ENCODE data around the gene CISD3.

The CISD3 gene

GRCh38 chr17:38746004-38746848 lies 16.1 kb downstream of the CISD3 start:
- DNase-seq = no peak

GRCh38 chr17:38746849-38747462 lies 16.8 kb downstream of the CISD3 start:
- peak; percentile 38 for DNase-seq

GRCh38 chr17:38747463-38748148 lies 17.5 kb downstream of the CISD3 start:
- peak; percentile 46 for DNase-seq

GRCh38 chr17:38748149-38748891 lies 18.2 kb downstream of the CISD3 start, which contains the start of gene PCGF2:
Gene PCGF2 (minus strand): TSS chr17:38748336. CDS start chr17:38740402, 7,934 bp downstream.
- peak; percentile 28 for DNase-seq

GRCh38 chr17:38748892-38749222 lies 18.7 kb downstream of the CISD3 start:
- DNase-seq = no peak

- DNase-seq = peak; percentile 49
Observed at GRCh38 chr17:38749223-38750043, 19.3 kb downstream of the CISD3 start.

- DNase-seq = no peak
Observed at GRCh38 chr17:38750044-38750311, 19.8 kb downstream of the CISD3 start.

GRCh38 chr17:38750312-38751121 lies 20.4 kb downstream of the CISD3 start:
- peak; percentile 61 for DNase-seq

GRCh38 chr17:38751144-38751807 lies 21.1 kb downstream of the CISD3 start:
- no peak for DNase-seq

- DNase-seq = peak; percentile 84
Observed at GRCh38 chr17:38751808-38752307, 21.7 kb downstream of the CISD3 start.

- peak; percentile 99 for DNase-seq
Observed at GRCh38 chr17:38752308-38753070, 22.3 kb downstream of the CISD3 start, which contains the start of gene PSMB3. Gene PSMB3 (plus strand): TSS chr17:38752741. CDS start chr17:38752827, 86 bp downstream.

- DNase-seq = no peak
Observed at GRCh38 chr17:38753071-38753506, 22.9 kb downstream of the CISD3 start.

- peak; percentile 30 for DNase-seq
Observed at GRCh38 chr17:38761612-38762011, 31.5 kb downstream of the CISD3 start.

- DNase-seq = no peak
Observed at GRCh38 chr17:38762231-38762630, 32.1 kb downstream of the CISD3 start.

- no peak for DNase-seq
Observed at GRCh38 chr17:38766341-38766740, 36.2 kb downstream of the CISD3 start.

- DNase-seq = no peak
Observed at GRCh38 chr17:38768417-38768816, 38.3 kb downstream of the CISD3 start.

GRCh38 chr17:38773258-38773657 lies 43.1 kb downstream of the CISD3 start:
- no peak for DNase-seq

- no peak for DNase-seq
Observed at GRCh38 chr17:38777641-38778250, 47.6 kb downstream of the CISD3 start.
